Stimulated activated CD4-positive, alpha-beta T cell treated with anti-CD3 and anti-CD28 coated beads, Interleukin-2, amount 100 ng/mL, for 4 hours (primary cell): Measurements from ENCODE around the gene PDE6B.
"Not testable (repeated sequence)": the region's sequence is repeated elsewhere in the genome, so short reads cannot be mapped to it uniquely, and the experiment has no call there.

ENCODE experiments used
- DNase-seq: peaks from one replicate; pipeline ENCODE4 v3.0.0-alpha.2; 2020; ENCODE audit warnings: low read depth

The PDE6B gene

GRCh38 chr4:624705-625590 is at the start of gene PDE6B:
PDE6B (plus strand) TSS chr4:625573; CDS start chr4:625627, 54 bp downstream.
- DNase-seq: no peak

DNA sequence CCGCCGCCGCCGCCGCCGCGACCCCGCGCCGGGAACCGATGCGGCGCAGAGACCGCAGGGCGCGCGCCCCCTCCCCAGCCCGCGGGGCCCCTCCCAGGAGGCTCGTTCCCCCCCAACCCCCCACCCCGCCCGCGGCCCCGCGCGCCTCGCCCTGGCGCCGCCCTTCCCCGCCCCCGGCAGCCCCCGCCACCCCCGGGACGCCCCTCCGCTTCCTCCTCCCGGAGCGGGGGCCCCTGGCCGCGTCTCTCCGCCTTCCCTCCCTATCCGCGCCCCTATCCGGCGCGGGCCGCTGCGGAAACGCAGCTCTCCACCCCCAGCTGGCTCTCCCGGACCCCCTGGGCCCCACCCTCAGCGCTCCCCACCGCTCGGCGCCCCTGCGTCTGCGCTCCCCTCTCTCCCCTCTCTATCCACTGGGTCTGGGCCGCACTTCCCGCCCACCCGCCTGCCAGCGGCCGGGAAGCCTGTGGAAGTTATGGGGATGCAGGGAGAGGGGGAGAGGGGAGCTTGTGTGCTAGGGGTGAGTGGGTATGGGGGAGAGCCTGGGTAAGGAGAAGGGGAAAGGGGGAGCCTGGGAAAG is 49.0 kb upstream of the PDE6B start, which contains the start of gene TMEM271:
TSS of gene TMEM271 (minus strand) at position 51 of the 577 bp plus-strand sequence. CDS start 233 bp downstream, outside the sequence.
- DNase-seq: no peak

DNA sequence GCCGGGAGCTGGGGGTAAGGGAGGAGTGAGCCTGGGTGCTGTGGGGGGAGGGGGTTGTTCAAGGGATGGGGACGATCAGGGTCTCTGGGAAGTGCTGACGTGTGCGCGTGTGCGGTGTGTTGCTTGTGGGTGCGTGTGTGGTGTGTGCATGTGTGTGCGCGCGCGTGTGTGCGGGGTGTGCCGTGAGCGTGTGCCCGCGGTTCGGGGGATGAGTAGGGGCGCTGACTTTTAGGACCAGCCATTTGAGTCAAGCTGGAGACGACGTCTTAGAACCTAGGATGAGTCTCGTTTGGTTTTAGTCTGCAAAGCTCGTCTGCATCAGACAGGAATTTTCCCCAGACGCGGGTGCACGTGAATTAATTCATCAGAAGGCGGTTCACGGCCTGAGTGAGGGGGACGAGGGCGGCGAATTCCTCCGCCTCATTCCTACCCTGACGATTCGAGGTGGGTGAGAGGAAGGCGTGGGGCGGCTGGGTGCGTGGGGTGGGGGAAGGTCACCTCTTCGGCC is 48.3 kb upstream of the PDE6B start:
- no peak for DNase-seq

DNA sequence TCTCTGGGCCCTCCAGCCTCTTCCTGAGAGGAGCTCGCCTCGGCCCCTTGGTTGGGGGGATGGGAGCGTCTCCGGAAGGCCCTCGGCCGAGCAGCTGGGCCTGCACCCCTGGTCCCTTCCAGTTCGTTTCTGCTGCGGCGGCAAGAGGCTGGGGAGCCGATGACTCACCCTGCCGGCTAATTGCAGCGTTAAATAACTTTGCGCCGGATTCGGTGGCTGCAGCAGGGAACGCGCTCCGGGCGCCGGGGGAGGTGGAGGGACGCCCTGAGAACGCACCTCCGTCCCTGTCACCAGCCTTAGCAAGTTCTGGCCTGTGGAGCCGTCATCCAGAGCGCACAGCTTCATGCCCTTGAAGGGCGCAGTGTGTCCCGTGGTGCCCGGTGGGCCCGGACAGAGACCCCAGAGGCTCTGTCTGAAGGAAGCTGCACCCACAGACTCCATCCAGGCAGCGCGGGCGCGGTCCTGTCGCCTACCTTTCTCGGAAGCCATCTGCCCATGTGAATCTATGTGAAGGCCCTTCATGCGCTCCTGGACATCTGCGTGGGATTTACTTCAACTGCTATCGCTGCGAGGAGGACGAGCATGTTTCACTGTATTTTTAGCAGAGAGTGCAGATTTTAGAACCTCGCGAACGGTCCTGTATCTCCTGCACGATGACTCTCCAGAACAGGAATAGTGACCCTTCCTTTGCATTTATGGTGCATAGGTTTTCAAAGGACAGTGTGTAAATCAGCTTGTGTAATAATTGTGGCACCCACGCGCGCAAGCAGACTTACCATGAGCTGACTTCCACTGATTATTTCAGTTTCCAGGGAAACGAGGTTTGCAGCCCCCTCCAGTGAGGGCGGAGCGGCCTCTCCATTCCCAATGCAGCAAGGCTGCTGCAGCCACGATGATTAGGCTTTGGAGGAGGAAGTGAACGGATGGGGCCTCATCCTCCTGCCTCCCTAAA is 47.6 kb upstream of the PDE6B start:
- no peak for DNase-seq

DNA sequence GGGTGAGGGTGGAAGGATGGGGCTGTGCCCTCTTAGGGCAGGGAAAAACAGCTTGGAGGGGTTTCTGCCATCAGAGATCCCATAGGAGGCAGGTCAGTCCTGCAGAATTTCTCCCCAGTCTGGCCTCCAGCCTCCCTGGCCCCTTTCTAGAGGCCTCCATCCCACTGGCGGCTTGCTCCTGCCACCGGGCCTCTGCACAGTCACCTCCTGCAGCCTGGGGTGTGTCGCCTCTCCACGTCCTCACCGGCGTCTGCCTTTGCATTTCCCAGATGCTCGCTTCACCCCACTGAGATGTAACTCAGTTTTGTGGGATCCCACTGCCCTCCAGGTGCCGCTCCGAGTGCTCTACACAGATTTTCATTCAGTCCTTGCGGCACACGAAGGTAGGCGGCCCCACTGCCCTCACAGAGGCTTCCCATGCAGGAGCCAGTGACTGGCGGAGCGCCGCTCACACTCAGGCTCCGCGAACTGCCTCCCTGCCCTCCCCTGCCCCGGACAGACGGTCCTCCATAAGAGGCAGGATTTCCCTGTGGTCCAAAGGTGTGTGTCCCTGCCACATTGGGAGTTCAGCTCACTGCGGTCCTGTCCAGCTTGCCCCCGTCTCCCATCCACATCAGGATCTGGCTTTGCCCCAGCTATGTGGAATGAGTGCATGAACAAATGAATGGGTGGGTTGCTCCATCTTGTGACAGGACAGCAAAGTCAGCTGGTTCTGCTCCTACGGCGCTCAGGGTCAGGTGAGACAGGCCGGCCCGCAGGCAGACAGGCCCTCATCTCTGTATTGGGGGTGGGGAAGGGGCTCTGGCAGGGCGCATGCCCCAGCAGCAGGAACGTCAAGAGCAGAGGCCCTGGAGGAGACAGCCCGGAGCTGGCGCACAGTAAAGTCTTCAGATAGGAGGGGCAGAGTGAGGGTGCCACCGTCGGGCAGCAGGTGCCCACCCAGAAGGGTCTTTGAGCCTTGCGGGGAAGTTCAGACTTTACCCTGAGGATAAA is 46.6 kb upstream of the PDE6B start:
- DNase-seq: no peak

DNA sequence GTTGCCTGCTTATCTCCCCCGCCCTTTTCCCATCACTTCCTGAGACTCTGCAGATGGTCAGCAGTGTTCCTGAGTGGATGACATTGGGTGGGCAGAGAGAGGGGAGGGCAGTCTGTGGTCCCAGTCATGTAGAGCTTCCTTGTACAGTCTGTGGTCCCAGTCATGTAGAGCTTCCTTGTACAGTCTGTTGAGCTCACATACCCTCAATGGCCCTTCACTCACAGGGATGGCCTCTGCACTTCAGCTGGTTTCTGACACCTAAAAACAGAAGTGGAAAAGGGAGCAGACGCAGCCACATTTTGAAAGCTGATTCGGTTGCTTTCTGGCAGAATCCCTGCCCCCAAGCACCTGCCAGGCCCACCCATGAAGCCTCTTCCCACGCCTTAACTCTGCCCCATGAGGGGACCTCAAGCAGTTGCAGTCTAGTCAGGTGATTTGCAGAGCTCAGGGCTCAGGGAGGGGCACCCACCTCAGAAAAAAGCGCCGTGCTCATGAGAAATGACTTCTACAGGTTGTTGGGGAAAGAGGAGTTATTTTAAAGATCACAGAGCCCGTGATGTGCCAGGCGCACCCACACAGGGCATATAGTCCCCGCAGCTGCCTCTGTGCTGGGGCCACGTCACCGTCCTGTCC is 45.7 kb upstream of the PDE6B start:
- no peak for DNase-seq

DNA sequence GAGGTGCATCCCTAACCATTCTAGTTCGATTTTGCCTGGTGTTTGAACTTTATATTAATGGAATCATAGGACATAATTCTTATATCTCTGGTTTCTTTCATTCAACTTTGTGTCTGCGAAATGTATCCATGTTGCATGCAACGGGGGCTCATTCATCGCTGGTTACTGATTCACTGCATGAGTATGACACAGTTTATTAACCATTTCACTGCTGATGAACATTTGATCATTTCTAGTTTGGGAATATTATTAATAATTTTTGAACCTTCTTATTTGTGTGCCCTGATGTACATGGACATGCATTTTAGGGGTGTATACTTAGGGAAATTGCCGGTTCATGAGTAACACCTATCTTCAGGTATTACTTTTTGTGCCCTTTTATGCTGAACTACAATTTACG is 44.2 kb upstream of the PDE6B start:
- no peak for DNase-seq

DNA sequence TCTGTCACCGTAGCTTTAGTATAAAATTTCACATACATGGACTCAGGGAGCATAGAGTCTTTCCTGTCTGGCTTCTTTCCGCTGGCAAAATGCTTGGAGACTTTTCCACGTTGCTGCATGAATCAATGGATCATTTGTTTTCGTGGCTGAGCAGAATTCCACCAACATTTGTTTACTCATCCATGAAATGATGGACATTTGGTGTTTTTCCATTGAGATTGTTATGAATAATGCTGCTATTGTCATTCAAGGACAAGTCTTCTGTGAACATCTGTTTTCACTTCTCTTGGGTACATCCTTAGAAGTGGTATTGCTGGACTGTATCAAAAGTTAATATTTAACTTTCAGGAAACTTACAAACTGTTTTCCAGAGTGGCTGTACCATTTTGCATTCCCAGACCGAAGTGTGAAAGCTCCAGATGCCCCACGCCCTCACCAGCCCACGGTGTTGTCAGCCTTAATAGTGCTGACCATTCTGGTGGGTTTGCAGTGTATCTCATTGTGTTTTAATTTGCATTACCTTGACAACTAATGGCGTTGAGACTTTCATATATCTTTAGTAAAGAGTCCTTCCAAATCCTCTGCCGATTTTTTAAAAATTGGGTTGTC is 43.5 kb upstream of the PDE6B start:
- DNase-seq: no peak

- DNase-seq: no peak
Observed at GRCh38 chr4:583820-584219, 41.6 kb upstream of the PDE6B start.

DNA sequence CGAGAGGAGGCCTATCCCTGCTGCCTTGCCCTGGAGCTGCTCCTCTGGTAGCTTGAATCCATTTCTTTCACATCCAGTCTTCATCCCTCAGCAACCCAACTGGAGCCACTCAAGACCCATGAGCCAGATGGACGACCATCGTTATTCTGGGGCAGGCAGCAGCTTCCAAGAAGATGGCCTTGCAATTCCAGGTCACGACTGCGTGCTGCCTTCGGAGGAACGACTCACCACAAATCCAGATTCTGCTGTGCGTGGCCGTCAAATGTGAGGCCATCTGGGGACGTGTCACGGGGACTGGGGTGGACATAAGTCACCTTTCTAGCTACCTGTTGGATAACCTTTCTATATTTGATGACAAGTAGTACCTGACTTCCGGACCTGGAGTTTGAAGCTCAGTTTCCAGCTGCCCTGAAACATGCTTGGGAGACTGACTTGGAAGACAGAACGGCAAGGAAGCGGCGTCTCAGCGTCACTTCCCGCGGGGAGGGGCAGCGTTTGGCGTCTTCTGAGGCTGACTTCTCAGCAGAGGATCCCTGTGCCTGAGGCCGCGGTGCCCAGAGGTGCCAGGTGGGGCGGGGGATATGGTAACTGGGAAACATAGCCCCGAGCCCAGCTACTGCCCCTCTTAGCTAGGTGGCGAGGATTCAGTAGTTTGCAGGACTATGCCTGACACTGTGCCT is 37.6 kb upstream of the PDE6B start:
- DNase-seq: no peak

GRCh38 chr4:588351-588849 is 37.0 kb upstream of the PDE6B start:
- DNase-seq: no peak

DNA sequence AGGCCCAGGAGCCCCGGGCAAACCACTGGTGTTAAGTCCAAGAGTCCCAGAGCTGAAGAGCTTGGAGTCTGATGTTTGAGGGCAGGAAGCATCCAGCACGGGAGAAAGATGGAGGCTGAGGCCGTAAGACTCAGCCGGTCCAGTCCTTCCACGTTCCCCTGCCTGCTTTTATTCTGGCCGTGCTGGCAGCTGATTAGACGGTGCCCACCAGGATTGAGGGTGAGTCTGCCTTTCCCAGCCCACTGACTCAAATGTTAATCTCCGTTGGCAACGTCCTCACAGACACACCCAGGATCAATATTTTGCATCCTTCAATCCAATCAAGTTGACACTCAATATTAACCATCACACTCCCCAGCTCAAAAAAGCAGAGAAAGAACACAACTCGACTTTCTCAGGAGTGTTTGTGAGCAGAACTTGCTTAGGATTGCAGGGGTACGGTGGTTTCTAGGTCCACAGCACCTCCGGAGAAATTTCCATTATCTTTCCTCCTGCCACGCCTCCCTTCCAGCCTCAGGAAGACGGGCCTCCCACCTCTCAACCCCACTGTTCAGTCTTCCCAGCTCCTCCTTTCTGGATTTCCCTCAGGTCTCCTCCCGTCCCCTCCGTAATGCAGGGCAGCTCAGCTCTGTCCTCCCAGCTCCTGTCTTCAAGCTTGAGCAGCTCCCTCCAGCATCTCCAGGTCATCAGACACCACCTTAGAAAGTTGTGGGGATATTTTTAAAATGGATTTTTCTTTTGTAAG is 36.0 kb upstream of the PDE6B start:
- DNase-seq: no peak

GRCh38 chr4:590313-590841 is 35.0 kb upstream of the PDE6B start:
- no peak for DNase-seq

DNA sequence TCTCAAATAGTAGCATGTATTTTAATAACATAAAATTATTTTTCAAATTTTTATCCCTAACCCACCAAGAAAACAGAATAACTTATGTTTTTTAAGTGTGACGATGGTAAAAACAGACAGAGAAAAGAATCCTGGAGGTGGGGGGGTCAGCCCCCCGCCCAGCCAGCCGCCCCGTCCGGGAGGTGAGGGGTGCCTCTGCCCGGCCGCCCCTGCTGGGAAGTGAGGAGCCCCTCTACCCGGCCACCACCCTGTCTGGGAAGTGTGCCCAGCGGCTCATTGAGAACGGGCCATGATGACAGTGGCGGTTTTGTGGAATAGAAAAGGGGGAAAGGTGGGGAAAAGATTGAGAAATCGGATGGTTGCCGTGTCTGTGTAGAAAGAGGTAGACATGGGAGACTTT is 33.2 kb upstream of the PDE6B start:
- DNase-seq: not testable (repeated sequence)

- no peak for DNase-seq
Observed at GRCh38 chr4:592825-593520, 32.4 kb upstream of the PDE6B start.

- no peak for DNase-seq
Observed at GRCh38 chr4:598925-599324, 26.4 kb upstream of the PDE6B start.

GRCh38 chr4:600166-600565 is 25.2 kb upstream of the PDE6B start:
- no peak for DNase-seq
